HepG2 (cell line): ENCODE measurements around the gene DYTN.

Experiments
- GABPA ChIP-seq, 2 experiments: IDR thresholded peaks; 2 replicates each; pipeline ENCODE4 v1.6.1; 2011 to 2016; ENCODE audit warnings: low read depth in 2 of 2, low read length in 1 of 2, missing biosample characterization in 1 of 2, missing genetic modification characterization in 1 of 2
- HNRNPK ChIP-seq: fragments of 200-400 bp; formaldehyde crosslinking; IDR thresholded peaks from 2 replicates; pipeline ENCODE4 v1.6.1; 2018; ENCODE audit warnings: low read length, low read depth, moderate library complexity, mild to moderate bottlenecking; ENCODE audit not compliant: poor library complexity, severe bottlenecking
- TF ChIP-seq, protein P1 (sequence below): IDR thresholded peaks from 2 replicates; pipeline ENCODE4 v1.6.1; 2012; ENCODE audit warnings: inconsistent platforms

DNA sequence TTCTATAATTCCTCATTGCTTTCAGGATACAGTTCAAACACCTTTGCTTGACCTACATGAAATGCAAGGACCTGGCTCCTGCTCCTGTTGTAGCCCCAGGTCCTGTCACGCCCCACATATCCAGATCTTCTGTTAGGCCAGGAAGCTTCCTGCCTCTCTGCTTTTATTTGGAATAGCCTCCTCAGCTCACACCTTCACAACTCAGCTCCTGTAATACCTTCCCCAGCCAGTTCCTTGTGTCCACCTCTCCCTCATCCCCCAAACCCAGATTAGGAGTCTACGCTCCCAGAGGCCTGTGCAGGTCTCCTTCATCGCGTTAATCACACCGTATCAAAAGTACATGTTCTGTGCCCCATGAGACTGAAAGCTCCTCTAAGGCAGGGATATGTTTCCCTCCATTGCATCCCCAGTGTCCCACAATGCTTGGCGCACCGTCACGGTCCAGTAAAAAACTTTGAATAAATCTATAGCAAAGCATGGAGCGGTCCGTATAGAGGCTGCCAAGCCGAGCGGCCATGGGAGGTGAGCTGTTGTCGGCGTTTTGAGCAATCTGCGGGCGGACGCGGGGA is 46.6 kb upstream of the DYTN start:
- TF ChIP-seq, protein P1, sequence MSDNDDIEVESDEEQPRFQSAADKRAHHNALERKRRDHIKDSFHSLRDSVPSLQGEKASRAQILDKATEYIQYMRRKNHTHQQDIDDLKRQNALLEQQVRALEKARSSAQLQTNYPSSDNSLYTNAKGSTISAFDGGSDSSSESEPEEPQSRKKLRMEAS: no peak
- TF ChIP-seq GABPA (IDR thresholded peaks at IDR 0.05; ENCODE audit: low read depth, low read length) (no peak), GABPA (CRISPR knock-in tag; IDR thresholded peaks at IDR 0.05; ENCODE audit: low read depth) (no peak), HNRNPK (no peak)
